ENCODE measurements around the gene KRT33B. TPM values are rescaled to one million over a fixed set of nuclear protein-coding genes. Genes with fewer than 3 reads are reported as not detected.

The KRT33B gene
- total RNA-seq, 2 donors from 2014 or later = not detected

- Histone ChIP-seq H3K27ac (no peak overlapping the region), H3K9me3 (no peaks in the 10 kb centered on the region), H3K4me1 (ENCODE audit: control insufficient read depth in 1 of 2, low read depth in 2 of 2) (peaks cover 0 to 4% of the 10 kb centered on the region in 2 donors), H3K36me3 (no peaks in the 10 kb centered on the region), H3K4me3 (no peak overlapping the region), H3K27me3 (replicated peaks; ENCODE audit: insufficient read depth) (no peaks in the 10 kb centered on the region)
- no peak for TF ChIP-seq CTCF (IDR thresholded peaks at IDR 0.05)
- ATAC-seq (ENCODE audit: insufficient number of reproducible peaks, low FRiP score, low read depth) (no peak), DNase-seq (ENCODE audit: low spot score) (no peak)
These were observed 37.6 kb upstream of the KRT33B start for GRCh38 chr17:41407226-41407625.

GRCh38 chr17:41406205-41406604, 36.6 kb upstream of the KRT33B start:
- no peak for TF ChIP-seq CTCF (IDR thresholded peaks at IDR 0.05)
- no peaks in the 10 kb centered on the region for H3K9me3 ChIP-seq
- DNase-seq (ENCODE audit: low spot score) (no peak), ATAC-seq (ENCODE audit: insufficient number of reproducible peaks, low FRiP score, low read depth) (no peak)
- H3K27ac ChIP-seq = no peak overlapping the region
- no peak overlapping the region for H3K4me3 ChIP-seq
- H3K4me1 ChIP-seq (ENCODE audit: control insufficient read depth in 1 of 2, low read depth in 2 of 2) = peaks cover 0 to 4% of the 10 kb centered on the region in 2 donors
- H3K36me3 ChIP-seq = no peaks in the 10 kb centered on the region
- H3K27me3 ChIP-seq (replicated peaks; ENCODE audit: insufficient read depth) = no peaks in the 10 kb centered on the region

GRCh38 chr17:41404024-41404671, 34.5 kb upstream of the KRT33B start:
- DNase-seq (ENCODE audit: low spot score) = no peak
- no peak for ATAC-seq (ENCODE audit: insufficient number of reproducible peaks, low FRiP score, low read depth)

GRCh38 chr17:41403404-41404023, 33.9 kb upstream of the KRT33B start:
- Histone ChIP-seq H3K36me3 (no peaks in the 10 kb centered on the region), H3K27ac (no peak overlapping the region), H3K4me1 (ENCODE audit: control insufficient read depth in 1 of 2, low read depth in 2 of 2) (peaks cover 0 to 4% of the 10 kb centered on the region in 2 donors), H3K9me3 (no peaks in the 10 kb centered on the region), H3K4me3 (no peak overlapping the region), H3K27me3 (replicated peaks; ENCODE audit: insufficient read depth) (no peaks in the 10 kb centered on the region)
- DNase-seq (ENCODE audit: low spot score) (no peak), ATAC-seq (ENCODE audit: insufficient number of reproducible peaks, low FRiP score, low read depth) (no peak)
- TF ChIP-seq CTCF (IDR thresholded peaks at IDR 0.05) = no peak

More at GRCh38 chr17:41404024-41404671, 34.5 kb upstream of the KRT33B start:
- H3K4me3 ChIP-seq = no peak overlapping the region
- no peak for TF ChIP-seq CTCF (IDR thresholded peaks at IDR 0.05)
- H3K27me3 ChIP-seq (replicated peaks; ENCODE audit: insufficient read depth) = no peaks in the 10 kb centered on the region
- H3K9me3 ChIP-seq = no peaks in the 10 kb centered on the region
- no peak overlapping the region for H3K27ac ChIP-seq
- no peaks in the 10 kb centered on the region for H3K36me3 ChIP-seq
- peaks cover 0 to 4% of the 10 kb centered on the region in 2 donors for H3K4me1 ChIP-seq (ENCODE audit: control insufficient read depth in 1 of 2, low read depth in 2 of 2)

GRCh38 chr17:41402161-41402560, 32.5 kb upstream of the KRT33B start:
- ATAC-seq (ENCODE audit: insufficient number of reproducible peaks, low FRiP score, low read depth) (no peak), DNase-seq (ENCODE audit: low spot score) (no peak)
- H3K4me3 ChIP-seq = no peak overlapping the region
- H3K27me3 ChIP-seq (replicated peaks; ENCODE audit: insufficient read depth) = no peaks in the 10 kb centered on the region
- no peaks in the 10 kb centered on the region for H3K9me3 ChIP-seq
- no peaks in the 10 kb centered on the region for H3K36me3 ChIP-seq
- H3K4me1 ChIP-seq (ENCODE audit: control insufficient read depth in 1 of 2, low read depth in 2 of 2) = peaks cover 0 to 4% of the 10 kb centered on the region in 2 donors
- no peak overlapping the region for H3K27ac ChIP-seq
- no peak for TF ChIP-seq CTCF (IDR thresholded peaks at IDR 0.05)

All from thoracic aorta (tissue), 2 donors.